Vagina (tissue), 2 donors: Measurements from ENCODE around the gene KANK3.
"Not testable (repeated sequence)": the region's sequence is repeated elsewhere in the genome, so short reads cannot be mapped to it uniquely, and the experiment has no call there.

Source experiments
- POLR2A ChIP-seq, 2 donors: fragments of 450-650 bp; IDR thresholded peaks; one replicate each; pipeline ENCODE4 v1.6.1; 2017; ENCODE audit warnings: antibody characterized with exemption in 2 of 2, mild to moderate bottlenecking in 2 of 2, moderate library complexity in 2 of 2
- POLR2AphosphoS5 ChIP-seq, 2 donors: sonication (generic); formaldehyde crosslinking; IDR thresholded peaks; one replicate each; pipeline ENCODE4 v1.9.0; 2017; ENCODE audit warnings: antibody characterized with exemption in 2 of 2, mild to moderate bottlenecking in 2 of 2, low read depth in 1 of 2; ENCODE audit not compliant: insufficient read depth in 1 of 2

DNA sequence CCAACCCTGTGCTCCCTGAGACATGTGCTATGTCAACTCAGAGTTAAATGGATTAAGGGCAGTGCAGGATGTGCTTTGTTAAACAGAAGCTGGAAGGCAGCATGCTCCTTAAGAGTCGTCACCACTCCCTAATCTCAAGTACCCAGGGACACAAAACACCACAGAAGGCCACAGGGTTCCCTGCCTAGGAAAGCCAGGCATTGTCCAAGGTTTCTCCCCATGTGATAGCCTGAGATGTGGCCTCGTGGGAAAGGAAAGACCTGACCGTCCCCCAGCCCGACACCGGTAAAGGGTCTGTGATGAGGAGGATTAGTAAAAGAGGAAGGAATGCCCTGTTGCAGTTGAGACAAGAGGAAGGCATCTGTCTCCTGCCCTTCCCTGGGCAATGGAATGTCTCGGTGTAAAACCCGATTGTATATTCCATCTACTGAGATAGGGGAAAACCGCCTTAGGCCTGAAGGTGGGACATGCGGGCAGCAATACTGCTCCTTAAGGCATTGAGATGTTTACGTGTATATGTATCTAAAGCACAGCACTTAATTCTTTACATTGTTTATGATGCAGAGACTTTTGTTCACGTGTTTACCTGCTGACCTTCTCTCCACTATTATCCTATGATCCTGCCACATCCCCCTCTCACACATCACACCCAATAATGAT lies 28.0 kb downstream of the KANK3 start:
- TF ChIP-seq POLR2A (IDR thresholded peaks at IDR 0.05); POLR2AphosphoS5 (IDR thresholded peaks at IDR 0.05; ENCODE audit: insufficient read depth in 1 of 2, low read depth in 1 of 2): not testable (repeated sequence)
